HG03342 (cell line): ENCODE results near the gene EPC2.

Experiments
- ATAC-seq: cut with Tn5 transposase; IDR thresholded peaks from one replicate; pipeline ENCODE4 v1.9.1; 2021; ENCODE audit warnings: mild to moderate bottlenecking, moderate library complexity; ENCODE audit not compliant: unreplicated experiment

Gene EPC2

DNA sequence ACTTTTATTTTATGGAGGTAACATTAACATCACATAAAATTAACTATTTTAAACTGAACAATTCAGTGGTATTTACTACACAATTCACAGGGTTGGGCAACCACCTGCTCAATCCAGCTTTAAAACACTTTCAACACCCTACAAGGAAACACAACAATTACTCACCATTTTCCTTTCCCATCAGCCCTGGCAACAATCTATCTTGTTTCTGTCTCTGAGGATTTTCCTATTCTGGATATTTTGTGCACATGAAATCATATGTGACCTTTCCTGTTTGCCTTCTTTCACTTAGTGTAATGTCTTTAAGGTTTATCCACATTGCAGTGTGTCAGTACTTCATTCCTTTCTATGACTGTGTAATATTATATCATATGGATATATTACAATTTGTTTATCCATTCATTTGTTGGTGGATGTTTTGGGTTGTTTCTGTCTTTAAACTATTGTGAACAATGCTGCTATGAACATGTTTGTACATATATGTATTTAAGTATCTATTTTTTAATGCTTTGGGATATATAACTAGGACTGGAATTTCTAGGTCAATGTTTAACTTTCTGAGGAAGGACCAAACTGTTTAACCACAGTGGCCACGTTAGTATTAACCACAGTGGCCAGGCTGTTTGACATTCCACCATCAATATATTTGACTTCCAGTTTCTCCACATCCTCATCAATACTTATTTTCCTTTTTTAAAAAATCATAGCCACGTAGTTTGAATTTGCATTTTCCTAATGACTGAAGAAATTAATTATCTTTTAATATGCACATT, 158.1 kb downstream of the EPC2 start:
- ATAC-seq = no peak

- no peak for ATAC-seq
Observed at GRCh38 chr2:148810081-148810480, 165.5 kb downstream of the EPC2 start.

DNA sequence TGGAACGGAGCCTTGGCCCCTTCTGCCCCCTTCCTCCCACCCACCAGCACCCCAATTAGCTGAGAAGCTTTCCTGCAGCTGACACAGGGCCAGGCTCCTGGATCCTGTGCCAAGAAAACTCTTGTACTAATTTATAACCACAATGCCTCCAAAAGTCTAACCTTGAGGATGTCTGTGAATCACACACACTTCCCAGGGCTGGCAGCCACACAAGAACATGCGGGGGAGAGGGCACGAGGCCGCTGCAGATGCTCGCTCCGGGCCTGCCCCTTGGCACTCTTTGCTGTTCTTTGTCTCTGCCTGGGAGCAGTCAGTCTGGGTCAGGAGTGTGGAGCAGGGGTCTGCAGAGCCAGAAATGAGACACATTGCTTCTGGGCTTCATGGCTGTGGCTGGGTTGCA, 167.8 kb downstream of the EPC2 start:
- no peak for ATAC-seq

DNA sequence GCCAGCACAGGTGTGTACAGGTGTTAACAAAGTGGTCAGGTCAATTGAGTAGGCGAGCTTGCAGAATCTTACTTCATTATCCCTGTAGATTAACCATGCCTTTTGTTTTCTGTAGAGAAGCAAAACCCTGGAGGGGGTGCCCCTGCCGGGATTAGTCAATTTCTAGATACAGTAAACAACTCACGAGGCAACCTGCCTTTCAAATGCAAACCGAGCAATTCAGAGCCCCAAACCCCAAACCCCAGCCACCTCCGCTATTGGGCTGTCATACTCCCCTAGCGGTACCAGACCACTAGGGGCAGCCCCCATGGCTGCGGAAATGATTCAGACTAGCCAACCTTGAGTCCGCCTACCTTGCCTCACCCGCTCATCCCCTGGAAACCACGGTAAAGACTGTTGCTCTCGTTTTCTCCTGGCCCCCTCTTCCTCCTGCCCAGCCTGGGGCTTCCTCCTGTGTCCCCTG, 169.1 kb downstream of the EPC2 start:
- peak; percentile 99 for ATAC-seq

DNA sequence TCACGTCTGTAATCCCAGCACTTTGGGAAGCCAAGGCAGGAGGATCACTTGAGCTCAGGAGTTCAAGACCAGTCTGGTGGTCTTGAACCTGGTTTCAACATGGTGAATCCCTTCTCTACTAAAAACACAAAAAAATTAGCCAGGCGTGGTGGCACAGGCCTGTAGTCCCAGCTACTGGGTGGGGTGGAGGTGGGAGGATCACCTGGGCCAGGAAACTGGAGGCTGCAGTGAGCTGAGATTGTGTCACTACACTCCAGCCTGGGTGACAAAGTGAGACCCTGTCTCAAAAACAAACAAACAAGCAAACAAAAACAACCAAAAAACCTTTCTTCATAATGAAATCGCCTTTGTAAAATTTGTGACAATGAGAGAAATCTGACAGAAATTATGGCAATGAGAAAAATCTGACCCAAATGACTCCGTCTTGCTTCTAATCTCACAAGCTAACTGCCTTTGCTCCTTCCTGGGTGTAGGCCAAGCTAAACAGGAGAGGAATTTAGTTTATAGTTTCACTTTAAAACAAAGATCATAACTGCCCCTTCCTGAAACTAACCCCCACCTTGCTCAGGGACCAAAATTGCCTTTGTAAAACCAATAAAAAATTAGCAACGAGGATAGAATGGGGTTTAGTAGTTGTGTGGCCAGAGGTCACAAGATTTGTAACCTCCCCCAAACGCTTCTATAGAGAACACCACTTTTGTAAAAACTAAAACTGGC, 169.8 kb downstream of the EPC2 start:
- peak; percentile 12 for ATAC-seq

DNA sequence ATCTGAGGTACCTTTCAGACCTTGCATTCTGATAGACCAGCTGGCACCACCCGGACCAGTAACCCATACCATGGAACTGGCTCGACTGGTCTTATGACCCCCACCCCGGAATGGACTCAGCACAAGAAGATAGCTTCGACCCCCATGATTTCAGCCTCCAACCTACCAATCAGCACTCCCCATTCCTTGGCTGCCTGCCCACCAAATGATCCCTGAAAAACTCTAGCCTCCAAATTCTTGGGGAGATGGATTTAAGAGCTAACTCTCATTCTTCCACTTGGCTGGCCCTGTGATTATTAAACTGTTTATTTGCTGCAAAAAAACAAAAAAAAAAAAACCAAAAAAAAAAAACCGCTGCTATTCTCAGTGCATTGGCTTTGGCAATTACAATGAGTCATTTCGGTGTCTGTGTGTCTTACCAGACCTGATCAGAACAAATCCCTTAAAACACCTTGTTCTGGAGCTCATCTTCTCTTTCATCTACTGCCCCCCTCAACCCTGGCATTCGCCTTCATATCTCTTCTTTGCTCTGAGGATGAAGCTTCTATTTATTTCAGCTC, 170.4 kb downstream of the EPC2 start:
- ATAC-seq = no peak

GRCh38 chr2:148816176-148816575, 171.6 kb downstream of the EPC2 start:
- no peak for ATAC-seq

DNA sequence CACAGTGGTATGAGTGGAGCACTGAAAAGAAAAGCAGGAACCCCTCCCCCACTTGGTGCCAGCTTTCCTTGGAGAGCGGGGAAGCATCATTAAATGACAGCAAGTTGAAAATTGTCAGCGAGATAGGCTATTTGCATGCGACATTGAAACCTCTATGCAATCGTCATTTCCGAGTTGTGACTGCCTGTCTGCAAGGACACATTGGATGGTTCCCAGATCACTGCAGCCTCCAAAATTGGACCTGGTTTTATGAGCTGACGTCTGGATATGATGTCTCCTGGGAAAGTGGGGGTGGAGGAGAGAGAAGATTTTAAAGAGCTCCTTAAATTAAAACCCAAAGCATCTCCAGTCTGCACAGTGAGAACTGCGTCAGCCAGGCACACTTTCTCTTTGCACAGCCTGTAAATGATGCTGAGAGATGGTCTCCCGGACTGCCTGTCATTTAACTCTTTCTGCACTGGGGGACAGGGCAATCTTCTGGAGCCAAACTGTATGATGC, 172.7 kb downstream of the EPC2 start:
- ATAC-seq = no peak

DNA sequence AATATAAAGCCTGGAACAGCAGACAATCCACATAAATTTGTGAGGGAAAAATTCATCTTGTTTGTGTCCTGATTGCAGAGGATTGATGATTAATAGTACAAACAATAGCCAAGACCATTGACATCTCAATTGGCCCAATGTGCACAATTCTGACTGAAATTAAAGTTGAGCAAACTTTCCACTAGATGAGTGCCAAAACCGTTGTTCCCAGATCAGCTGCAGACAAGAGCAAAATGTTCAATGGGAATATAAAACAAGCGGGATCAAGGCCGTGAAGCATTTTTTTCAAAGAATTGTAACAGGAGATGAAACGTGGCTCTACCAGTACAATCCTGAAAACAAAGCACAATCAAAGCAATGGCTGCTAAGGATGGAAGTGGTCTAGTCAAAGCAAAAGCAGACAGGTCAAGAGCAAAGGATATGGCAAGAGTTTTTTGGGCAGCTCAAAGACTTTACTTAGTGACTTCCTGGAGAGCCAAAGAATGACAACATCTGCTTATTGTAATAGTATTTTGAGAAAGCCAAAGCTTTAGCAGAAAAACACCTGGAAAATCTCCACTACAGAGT, 174.6 kb downstream of the EPC2 start:
- no peak for ATAC-seq

DNA sequence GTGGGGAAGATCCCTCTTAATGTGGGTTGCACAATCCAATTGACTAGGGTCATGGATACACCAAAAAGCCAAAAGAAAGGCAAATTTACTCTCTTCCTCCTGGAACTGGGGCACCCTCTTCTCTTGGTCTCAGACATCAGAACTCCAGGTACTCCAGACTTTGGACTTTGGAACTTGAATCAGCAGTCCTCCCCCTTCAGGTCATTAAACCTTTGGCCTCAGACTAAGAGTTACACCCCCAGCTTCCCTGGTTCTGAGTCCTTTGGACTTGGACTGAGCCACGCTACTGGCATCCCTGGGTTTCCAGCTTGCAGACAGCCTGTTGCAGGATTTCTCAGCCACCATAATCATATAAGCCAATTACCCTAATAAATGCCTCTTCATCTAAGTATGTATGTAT, 179.6 kb downstream of the EPC2 start:
- no peak for ATAC-seq

DNA sequence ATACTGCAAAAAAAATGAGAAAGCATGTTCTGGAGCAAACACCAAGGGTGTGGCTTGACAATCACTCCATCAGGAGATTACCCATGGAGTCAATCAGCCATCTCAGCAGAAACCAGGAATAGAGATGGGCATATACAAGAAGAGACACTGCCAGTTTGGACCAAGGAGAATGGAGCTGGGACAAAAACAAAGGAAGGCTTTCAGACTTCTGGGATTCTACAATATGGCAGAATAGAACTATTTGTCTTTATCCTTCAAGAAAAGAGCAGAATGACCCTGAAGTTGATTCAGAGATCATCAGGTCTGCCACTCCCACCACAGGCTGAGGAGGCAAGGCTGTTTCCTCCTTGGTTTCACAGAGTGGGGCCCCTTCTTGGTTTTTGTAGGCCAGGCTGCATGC, 182.2 kb downstream of the EPC2 start:
- ATAC-seq = no peak

GRCh38 chr2:148828941-148829340, 184.4 kb downstream of the EPC2 start:
- ATAC-seq = no peak

DNA sequence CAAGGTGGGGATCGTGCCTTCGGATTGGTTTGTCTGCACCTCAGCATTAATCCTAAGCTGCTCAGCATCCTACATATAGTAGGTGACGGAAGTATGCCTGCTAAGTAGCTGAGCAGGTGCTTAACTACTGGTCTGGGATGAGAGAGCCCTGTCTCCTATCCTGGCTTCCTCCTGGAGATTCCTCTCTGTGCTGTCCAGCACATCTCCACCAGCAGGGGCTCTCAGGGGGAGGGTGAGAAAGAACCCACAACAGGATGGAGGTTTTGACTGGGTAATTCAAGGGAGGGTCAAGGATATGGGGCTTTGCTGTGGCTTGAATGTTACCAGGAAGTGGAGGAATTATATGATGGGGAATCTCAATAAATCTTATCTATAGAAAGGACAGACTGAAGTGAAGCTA, 185.1 kb downstream of the EPC2 start:
- no peak for ATAC-seq

- no peak for ATAC-seq
Observed at GRCh38 chr2:148832637-148833036, 188.1 kb downstream of the EPC2 start.
